Caco-2 (cell line): ENCODE measurements around the gene MEX3D. TPM values are rescaled to one million over a fixed set of nuclear protein-coding genes. Genes with fewer than 3 reads are reported as not detected.

ENCODE experiments used
- BruUV-seq: library from RNA; stranded (reverse); fragments of 400-500 nt; replicated peaks from 2 replicates; lab custom pipeline; 2021; lab: Mats Ljungman, UMichigan
- CTCF ChIA-PET: fragments of 300-600 bp; sonication (Branson Sonifier 250); formaldehyde crosslinking; loops from one replicate; lab custom pipeline; 2022; ENCODE audit warnings: antibody characterized with exemption; lab: Charles Lee
- POLR2A ChIA-PET: fragments of 300-600 bp; sonication (Branson Sonifier 250); formaldehyde crosslinking; loops from one replicate; lab custom pipeline; 2022; ENCODE audit warnings: antibody characterized with exemption; lab: Charles Lee
- DNase-seq, 2 experiments: peaks; one replicate each; pipeline versions ENCODE4 v3.0.0 to v3.0.0-alpha.2; 2020 to 2022
- H3K27me3 ChIP-seq: replicated peaks from 2 replicates; pipeline ENCODE4 v1.6.0; 2011; ENCODE audit warnings: low read length; ENCODE audit not compliant: control insufficient read depth, insufficient read depth
- H3K36me3 ChIP-seq: 2 replicates; pipeline ENCODE4 v1.5.1; 2011; ENCODE audit warnings: low read length; ENCODE audit not compliant: control insufficient read depth, insufficient read depth
- H3K4me1 ChIP-seq: fragments of 250-450 bp; sonication (Bioruptor Pico); 2 replicates; pipeline ENCODE4 v1.5.1; 2020; ENCODE audit warnings: mild to moderate bottlenecking
- H3K4me3 ChIP-seq: 2 replicates; pipeline ENCODE4 v1.5.1; 2011; ENCODE audit warnings: low read depth, mild to moderate bottlenecking, control low read depth, low read length
- H3K9me3 ChIP-seq: fragments of 250-450 bp; sonication (Bioruptor Pico); 2 replicates; pipeline ENCODE4 v1.5.1; 2020; ENCODE audit warnings: mild to moderate bottlenecking, moderate library complexity
- H3K27ac Mint-ChIP-seq: one replicate; pipeline ENCODE4 v1.8.0; 2022; ENCODE audit warnings: mixed read lengths; ENCODE audit not compliant: unreplicated experiment
- H3K27me3 Mint-ChIP-seq: one replicate; pipeline ENCODE4 v1.8.0; 2022; ENCODE audit warnings: mixed read lengths; ENCODE audit not compliant: insufficient read depth, unreplicated experiment
- H3K36me3 Mint-ChIP-seq: one replicate; pipeline ENCODE4 v1.8.0; 2022; ENCODE audit warnings: mild to moderate bottlenecking, mixed read lengths; ENCODE audit not compliant: insufficient read depth, unreplicated experiment
- H3K4me1 Mint-ChIP-seq: one replicate; pipeline ENCODE4 v1.8.0; 2022; ENCODE audit warnings: low read depth, mixed read lengths; ENCODE audit not compliant: unreplicated experiment
- H3K4me3 Mint-ChIP-seq: one replicate; pipeline ENCODE4 v1.8.0; 2022; ENCODE audit warnings: mild to moderate bottlenecking, moderate library complexity, mixed read lengths; ENCODE audit not compliant: unreplicated experiment
- H3K9me3 Mint-ChIP-seq: one replicate; pipeline ENCODE4 v1.8.0; 2022; ENCODE audit warnings: mixed read lengths; ENCODE audit not compliant: unreplicated experiment
- intact Hi-C: fragments of 100-400 bp; cut with micrococcal nuclease; formaldehyde crosslinking; loops from one replicate; pipeline ENCODE4 v1.10.0; 2022; ENCODE audit not compliant: unreplicated experiment
- total RNA-seq: library from RNA; stranded (reverse); gene quantifications from 2 replicates; pipeline ENCODE4 v1.2.3, GENCODE V29; 2022
- TF ChIP-seq, protein P1 (sequence below), 2 experiments: fragments of 200-600 bp in 1 of 2; IDR thresholded peaks; 1 replicate in 1 of 2; 2 replicates in 1 of 2; pipeline versions ENCODE4 v1.5.1 to v1.8.0; 2011 to 2022; ENCODE audit warnings: antibody characterized with exemption in 1 of 2, control low read depth in 1 of 2, inconsistent platforms in 1 of 2, low read depth in 1 of 2, low read length in 1 of 2, mild to moderate bottlenecking in 1 of 2, moderate library complexity in 1 of 2; ENCODE audit not compliant: insufficient read depth in 1 of 2, severe bottlenecking in 1 of 2, unreplicated experiment in 1 of 2

MEX3D gene
- total RNA-seq, 1 experiment from 2014 or later = 52.1 TPM

GRCh38 chr19:1566392-1567115 lies 1.6 kb downstream of the MEX3D start:
- H3K36me3 Mint-ChIP-seq = peaks cover 13% of the 10 kb centered on the region
- TF ChIP-seq, protein P1, sequence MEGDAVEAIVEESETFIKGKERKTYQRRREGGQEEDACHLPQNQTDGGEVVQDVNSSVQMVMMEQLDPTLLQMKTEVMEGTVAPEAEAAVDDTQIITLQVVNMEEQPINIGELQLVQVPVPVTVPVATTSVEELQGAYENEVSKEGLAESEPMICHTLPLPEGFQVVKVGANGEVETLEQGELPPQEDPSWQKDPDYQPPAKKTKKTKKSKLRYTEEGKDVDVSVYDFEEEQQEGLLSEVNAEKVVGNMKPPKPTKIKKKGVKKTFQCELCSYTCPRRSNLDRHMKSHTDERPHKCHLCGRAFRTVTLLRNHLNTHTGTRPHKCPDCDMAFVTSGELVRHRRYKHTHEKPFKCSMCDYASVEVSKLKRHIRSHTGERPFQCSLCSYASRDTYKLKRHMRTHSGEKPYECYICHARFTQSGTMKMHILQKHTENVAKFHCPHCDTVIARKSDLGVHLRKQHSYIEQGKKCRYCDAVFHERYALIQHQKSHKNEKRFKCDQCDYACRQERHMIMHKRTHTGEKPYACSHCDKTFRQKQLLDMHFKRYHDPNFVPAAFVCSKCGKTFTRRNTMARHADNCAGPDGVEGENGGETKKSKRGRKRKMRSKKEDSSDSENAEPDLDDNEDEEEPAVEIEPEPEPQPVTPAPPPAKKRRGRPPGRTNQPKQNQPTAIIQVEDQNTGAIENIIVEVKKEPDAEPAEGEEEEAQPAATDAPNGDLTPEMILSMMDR (IDR thresholded peaks at IDR 0.05; ENCODE audit: insufficient read depth in 1 of 2, low read depth in 1 of 2, low read length in 1 of 2, severe bottlenecking in 1 of 2, unreplicated experiment in 1 of 2) = no peak
- intact Hi-C loops = no loop called here
- peaks cover 5% of the 10 kb centered on the region for H3K27me3 Mint-ChIP-seq
- peak; percentile 52 to 56 for DNase-seq
- POLR2A ChIA-PET = interaction anchor here (1.0 kb wide), 1 partner anchor 23 kb away, joined by 3 read pairs; no protein-coding TSS in a partner anchor
- Histone ChIP-seq H3K9me3 (no peaks in the 10 kb centered on the region), H3K27me3 (no peaks in the 10 kb centered on the region), H3K4me3 (peak overlapping the region; percentile 67), H3K36me3 (no peaks in the 10 kb centered on the region), H3K4me1 (peaks cover 8% of the 10 kb centered on the region)
- CTCF ChIA-PET = interaction anchor here (0.6 to 1.0 kb wide), 3 partner anchors 18 to 24 kb away, joined by 3 to 8 read pairs (median 3); no protein-coding TSS in a partner anchor
- H3K4me1 Mint-ChIP-seq = peaks cover 12% of the 10 kb centered on the region
- H3K27ac Mint-ChIP-seq = no peak overlapping the region
- H3K4me3 Mint-ChIP-seq = peak overlapping the region; percentile 55
- H3K9me3 Mint-ChIP-seq = no peaks in the 10 kb centered on the region
- no TSS peak for BruUV-seq

DNA sequence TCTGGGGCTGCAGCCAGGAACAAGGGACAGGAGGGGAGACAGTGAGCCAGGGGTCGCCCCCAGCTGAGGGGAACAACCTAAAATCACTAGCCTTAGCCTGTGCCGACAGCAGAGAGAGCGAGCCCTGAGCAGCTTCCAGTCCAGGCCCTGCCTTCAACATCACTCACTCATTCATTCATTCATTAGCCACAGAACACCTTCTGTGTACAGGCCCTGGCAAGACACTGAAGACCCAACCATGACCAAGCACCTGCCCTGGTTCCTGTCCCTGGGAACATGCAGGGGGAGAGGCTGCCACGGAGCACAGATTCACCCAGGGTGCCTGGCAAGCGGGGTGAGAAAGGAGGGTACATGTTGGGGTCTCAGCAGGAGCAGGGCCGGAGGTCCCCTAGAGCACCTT lies 4.9 kb downstream of the MEX3D start:
- H3K4me3 ChIP-seq = no peak overlapping the region
- H3K9me3 ChIP-seq = no peaks in the 10 kb centered on the region
- no peak for DNase-seq
- Mint-ChIP-seq H3K4me3 (no peak overlapping the region), H3K9me3 (no peaks in the 10 kb centered on the region), H3K27me3 (no peaks in the 10 kb centered on the region), H3K36me3 (peaks cover 15% of the 10 kb centered on the region), H3K27ac (no peak overlapping the region), H3K4me1 (no peaks in the 10 kb centered on the region)
- no peaks in the 10 kb centered on the region for H3K4me1 ChIP-seq
- intact Hi-C loops = no loop called here
- TF ChIP-seq, protein P1 (IDR thresholded peaks at IDR 0.05; ENCODE audit: insufficient read depth in 1 of 2, low read depth in 1 of 2, low read length in 1 of 2, severe bottlenecking in 1 of 2, unreplicated experiment in 1 of 2) = no peak
- BruUV-seq = no TSS peak
- CTCF ChIA-PET = no interaction called here
- H3K27me3 ChIP-seq = no peaks in the 10 kb centered on the region
- H3K36me3 ChIP-seq = no peaks in the 10 kb centered on the region
- POLR2A ChIA-PET = no interaction called here

- TF ChIP-seq, protein P1 (IDR thresholded peaks at IDR 0.05; ENCODE audit: insufficient read depth in 1 of 2, low read depth in 1 of 2, low read length in 1 of 2, severe bottlenecking in 1 of 2, unreplicated experiment in 1 of 2) = no peak
- no peaks in the 10 kb centered on the region for H3K4me1 ChIP-seq
- POLR2A ChIA-PET = no interaction called here
- no peak overlapping the region for H3K4me3 ChIP-seq
- Mint-ChIP-seq H3K27ac (no peak overlapping the region), H3K4me1 (no peaks in the 10 kb centered on the region), H3K27me3 (no peaks in the 10 kb centered on the region), H3K36me3 (peaks cover 27% of the 10 kb centered on the region), H3K4me3 (no peak overlapping the region), H3K9me3 (no peaks in the 10 kb centered on the region)
- BruUV-seq = no TSS peak
- H3K27me3 ChIP-seq = no peaks in the 10 kb centered on the region
- DNase-seq = no peak
- CTCF ChIA-PET = no interaction called here
- no peaks in the 10 kb centered on the region for H3K9me3 ChIP-seq
- H3K36me3 ChIP-seq = 0 out of 2 replicates have a peak, but pooled peaks cover 1% of the 10 kb centered on the region
- intact Hi-C loops = no loop called here
Observed at GRCh38 chr19:1561236-1561842, 6.8 kb downstream of the MEX3D start.
